H9 (cell line): ENCODE measurements around the gene IRF2. TPM values are rescaled to one million over a fixed set of nuclear protein-coding genes. Genes with fewer than 3 reads are reported as not detected.

ENCODE experiments used
- DNase-seq: peaks from one replicate; pipeline ENCODE4 v3.0.0-alpha.2; 2017
- H2AFZ ChIP-seq: one replicate; pipeline ENCODE4 v1.6.1; 2013; ENCODE audit warnings: mild to moderate bottlenecking, low read length, control low read depth, moderate library complexity
- H2AK5ac ChIP-seq: 2 replicates; pipeline ENCODE4 v1.6.1; 2013; ENCODE audit warnings: low read length, control low read depth, mixed read lengths; ENCODE audit not compliant: insufficient read length
- H2BK120ac ChIP-seq: one replicate; pipeline ENCODE4 v1.6.1; 2013; ENCODE audit warnings: low read depth, mild to moderate bottlenecking, low read length, control low read depth, inconsistent platforms; ENCODE audit not compliant: poor library complexity, severe bottlenecking
- H2BK12ac ChIP-seq: 2 replicates; pipeline ENCODE4 v1.6.1; 2013; ENCODE audit warnings: low read length, control low read depth, mixed read lengths, low read depth; ENCODE audit not compliant: insufficient read length
- H2BK15ac ChIP-seq: 2 replicates; pipeline ENCODE4 v1.6.1; 2013; ENCODE audit warnings: low read depth, low read length, control low read depth
- H2BK20ac ChIP-seq: one replicate; pipeline ENCODE4 v1.6.1; 2013; ENCODE audit warnings: low read depth, mild to moderate bottlenecking, low read length, control low read depth, inconsistent platforms; ENCODE audit not compliant: poor library complexity, severe bottlenecking
- H2BK5ac ChIP-seq: 2 replicates; pipeline ENCODE4 v1.6.1; 2013; ENCODE audit warnings: low read length, control low read depth, mixed read lengths; ENCODE audit not compliant: insufficient read length
- H3K14ac ChIP-seq: 2 replicates; pipeline ENCODE4 v1.6.1; 2013; ENCODE audit warnings: low read length, control low read depth; ENCODE audit not compliant: insufficient read depth
- H3K18ac ChIP-seq: 2 replicates; pipeline ENCODE4 v1.6.1; 2013; ENCODE audit warnings: low read depth, mild to moderate bottlenecking, mixed read lengths, low read length, control low read depth; ENCODE audit not compliant: insufficient read length
- H3K23ac ChIP-seq: 2 replicates; pipeline ENCODE4 v1.6.1; 2013; ENCODE audit warnings: low read length, control low read depth, mixed read lengths, low read depth; ENCODE audit not compliant: insufficient read length
- H3K23me2 ChIP-seq: 2 replicates; pipeline ENCODE4 v1.6.1; 2013; ENCODE audit warnings: low read depth, mild to moderate bottlenecking, mixed read lengths, low read length, control low read depth; ENCODE audit not compliant: insufficient read length, poor library complexity, severe bottlenecking
- H3K27ac ChIP-seq: 2 replicates; pipeline ENCODE4 v1.5.1; 2013; ENCODE audit warnings: low read length, control low read depth, mixed read lengths, low read depth; ENCODE audit not compliant: insufficient read length
- H3K27me3 ChIP-seq: 2 replicates; pipeline ENCODE4 v1.6.1; 2013; ENCODE audit warnings: low read length, control low read depth, inconsistent platforms; ENCODE audit not compliant: insufficient read depth
- H3K4ac ChIP-seq: 2 replicates; pipeline ENCODE4 v1.6.1; 2013; ENCODE audit warnings: low read depth, mild to moderate bottlenecking, control low read depth, inconsistent platforms, low read length, moderate library complexity
- H3K4me1 ChIP-seq: 2 replicates; pipeline ENCODE4 v1.6.1; 2013; ENCODE audit warnings: low read length, control low read depth, inconsistent platforms; ENCODE audit not compliant: insufficient read depth
- H3K4me2 ChIP-seq: 2 replicates; pipeline ENCODE4 v1.6.1; 2013; ENCODE audit warnings: low read length, control low read depth, mixed read lengths; ENCODE audit not compliant: insufficient read length, insufficient read depth
- H3K56ac ChIP-seq: 2 replicates; pipeline ENCODE4 v1.6.1; 2013; ENCODE audit warnings: low read depth, mild to moderate bottlenecking, mixed read lengths, low read length, control low read depth; ENCODE audit not compliant: insufficient read length
- H3K79me1 ChIP-seq: 2 replicates; pipeline ENCODE4 v1.6.1; 2013; ENCODE audit warnings: low read depth, mild to moderate bottlenecking, moderate library complexity, low read length, control low read depth, inconsistent platforms; ENCODE audit not compliant: insufficient read depth, poor library complexity, severe bottlenecking
- H3K79me2 ChIP-seq: 2 replicates; pipeline ENCODE4 v1.6.1; 2013; ENCODE audit warnings: low read length, control low read depth, inconsistent platforms; ENCODE audit not compliant: insufficient read depth
- H3K9ac ChIP-seq: 2 replicates; pipeline ENCODE4 v1.6.1; 2013; ENCODE audit warnings: low read length, control low read depth, mixed read lengths; ENCODE audit not compliant: insufficient read length; ENCODE audit errors: extremely low read depth
- H3K9me3 ChIP-seq: one replicate; pipeline ENCODE4 v1.6.1; 2013; ENCODE audit warnings: low read depth, low read length, inconsistent platforms; ENCODE audit not compliant: control insufficient read depth
- H3T11ph ChIP-seq: one replicate; pipeline ENCODE4 v1.6.1; 2013; ENCODE audit warnings: mild to moderate bottlenecking, low read length, control low read depth, inconsistent platforms
- H4K20me1 ChIP-seq: one replicate; pipeline ENCODE4 v1.6.1; 2013; ENCODE audit not compliant: control insufficient read depth, insufficient read length, insufficient read depth
- H4K5ac ChIP-seq: 2 replicates; pipeline ENCODE4 v1.6.1; 2013; ENCODE audit warnings: low read depth, mild to moderate bottlenecking, mixed read lengths, low read length, control low read depth; ENCODE audit not compliant: insufficient read length
- H4K8ac ChIP-seq: replicated peaks from 2 replicates; pipeline ENCODE4 v1.6.1; 2013; ENCODE audit warnings: low read length, control low read depth, mixed read lengths, low read depth; ENCODE audit not compliant: insufficient read length
- H4K91ac ChIP-seq: 2 replicates; pipeline ENCODE4 v1.6.1; 2013; ENCODE audit warnings: low read depth, mild to moderate bottlenecking, moderate library complexity, mixed read lengths, low read length, control low read depth; ENCODE audit not compliant: insufficient read length
- H3K27ac Mint-ChIP-seq, 3 experiments: 2 replicates in 2 of 3; 3 replicates in 1 of 3; pipeline ENCODE4 v1.8.0; 2020 to 2021; ENCODE audit warnings: mixed read lengths in 3 of 3, mild to moderate bottlenecking in 1 of 3, moderate library complexity in 1 of 3
- H3K27me3 Mint-ChIP-seq: 2 replicates; pipeline ENCODE4 v1.8.0; 2021; ENCODE audit warnings: low read depth, mild to moderate bottlenecking, moderate library complexity, mixed read lengths
- H3K36me3 Mint-ChIP-seq, 3 experiments: 2 replicates in 2 of 3; 3 replicates in 1 of 3; pipeline ENCODE4 v1.8.0; 2020 to 2021; ENCODE audit warnings: low read depth in 3 of 3, mixed read lengths in 3 of 3; ENCODE audit not compliant: insufficient read depth in 1 of 3
- H3K4me1 Mint-ChIP-seq, 2 experiments: 2 replicates each; pipeline ENCODE4 v1.8.0; 2020; ENCODE audit warnings: mixed read lengths in 2 of 2
- H3K4me3 Mint-ChIP-seq, 2 experiments: 2 replicates in 1 of 2; 3 replicates in 1 of 2; pipeline ENCODE4 v1.8.0; 2020 to 2021; ENCODE audit warnings: mild to moderate bottlenecking in 2 of 2, mixed read lengths in 2 of 2, moderate library complexity in 1 of 2
- H3K9me3 Mint-ChIP-seq, 2 experiments: 2 replicates in 1 of 2; 3 replicates in 1 of 2; pipeline ENCODE4 v1.8.0; 2020; ENCODE audit warnings: mild to moderate bottlenecking in 2 of 2, mixed read lengths in 2 of 2, moderate library complexity in 1 of 2
- WGBS: extraction: QIAGEN DNeasy Blood & Tissue Kit; methylation state at CpG from one replicate; pipeline ENCODE4 v1.1.7; 2013; ENCODE audit warnings: missing lambda C conversion rate, low lambda C conversion rate, mixed read lengths; ENCODE audit not compliant: insufficient read length; ENCODE audit errors: extremely low coverage; 5-methylcytosine and 5-hydroxymethylcytosine counted together
- total RNA-seq: library from RNA; stranded (reverse); gene quantifications from 2 replicates; pipeline ENCODE4 v1.2.1, GENCODE V29; 2021
- TF ChIP-seq, protein P1 (sequence below): fragments of 200-600 bp; sonication (generic); conservative IDR thresholded peaks from 3 replicates; pipeline ENCODE4 v1.8.0; 2021; ENCODE audit warnings: antibody characterized with exemption, mild to moderate bottlenecking

IRF2 gene
- total RNA-seq, 1 experiment from 2014 or later = 13.5 TPM

DNA sequence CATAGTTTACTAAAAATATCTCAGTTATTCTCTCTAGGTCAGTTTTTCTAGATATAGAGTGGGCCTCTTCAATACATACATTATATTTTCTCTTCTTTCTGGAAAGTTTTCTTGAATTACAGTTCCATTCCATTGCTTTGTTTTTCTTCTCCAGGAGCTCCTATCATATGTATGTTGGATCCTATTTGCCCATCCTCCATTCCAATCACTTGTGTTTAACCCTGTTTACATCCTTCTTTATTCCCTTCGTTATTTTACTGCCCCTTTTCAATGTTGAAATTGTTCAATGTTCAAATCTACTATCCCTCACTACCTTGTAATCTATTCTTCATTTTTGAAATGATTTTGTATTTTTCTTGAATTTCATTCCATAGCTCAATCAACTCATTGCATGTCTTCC, 97.4 kb downstream of the IRF2 start:
- no peak overlapping the region for H2BK120ac ChIP-seq
- H2AK5ac ChIP-seq = no peak overlapping the region
- H3K79me1 ChIP-seq = no peaks in the 10 kb centered on the region
- no CpG with 5 or more reads among the region's 1 CpG for WGBS
- no peak overlapping the region for H3T11ph ChIP-seq
- H2AFZ ChIP-seq = no peak overlapping the region
- H2BK20ac ChIP-seq = no peak overlapping the region
- H3K4me2 ChIP-seq = no peak overlapping the region
- H2BK12ac ChIP-seq = no peak overlapping the region
- no peaks in the 10 kb centered on the region for H3K79me2 ChIP-seq
- no peak overlapping the region for H3K23ac ChIP-seq
- H3K9me3 ChIP-seq = no peaks in the 10 kb centered on the region
- no peak overlapping the region for H4K5ac ChIP-seq
- H3K4me1 ChIP-seq = no peaks in the 10 kb centered on the region; the same call in 1 of the 2 replicates
- peaks cover 20 to 23% of the 10 kb centered on the region in 2 experiments for H3K4me1 Mint-ChIP-seq
- no peak overlapping the region for H3K9ac ChIP-seq
- H3K18ac ChIP-seq = no peak overlapping the region
- no peak overlapping the region for H2BK15ac ChIP-seq
- H3K27ac ChIP-seq = no peak overlapping the region
- no peaks in the 10 kb centered on the region for H3K27me3 ChIP-seq
- no peak for DNase-seq
- H2BK5ac ChIP-seq = no peak overlapping the region
- H3K27me3 Mint-ChIP-seq = no peaks in the 10 kb centered on the region
- no peak overlapping the region for H3K4ac ChIP-seq
- no peak overlapping the region for H3K4me3 Mint-ChIP-seq
- H3K9me3 Mint-ChIP-seq = peaks cover 2 to 11% of the 10 kb centered on the region in 2 experiments
- H4K8ac ChIP-seq = no peak overlapping the region
- H3K14ac ChIP-seq = no peak overlapping the region
- no peaks in the 10 kb centered on the region for H4K20me1 ChIP-seq
- no peak overlapping the region for H3K27ac Mint-ChIP-seq
- no peak overlapping the region for H4K91ac ChIP-seq
- TF ChIP-seq, protein P1, sequence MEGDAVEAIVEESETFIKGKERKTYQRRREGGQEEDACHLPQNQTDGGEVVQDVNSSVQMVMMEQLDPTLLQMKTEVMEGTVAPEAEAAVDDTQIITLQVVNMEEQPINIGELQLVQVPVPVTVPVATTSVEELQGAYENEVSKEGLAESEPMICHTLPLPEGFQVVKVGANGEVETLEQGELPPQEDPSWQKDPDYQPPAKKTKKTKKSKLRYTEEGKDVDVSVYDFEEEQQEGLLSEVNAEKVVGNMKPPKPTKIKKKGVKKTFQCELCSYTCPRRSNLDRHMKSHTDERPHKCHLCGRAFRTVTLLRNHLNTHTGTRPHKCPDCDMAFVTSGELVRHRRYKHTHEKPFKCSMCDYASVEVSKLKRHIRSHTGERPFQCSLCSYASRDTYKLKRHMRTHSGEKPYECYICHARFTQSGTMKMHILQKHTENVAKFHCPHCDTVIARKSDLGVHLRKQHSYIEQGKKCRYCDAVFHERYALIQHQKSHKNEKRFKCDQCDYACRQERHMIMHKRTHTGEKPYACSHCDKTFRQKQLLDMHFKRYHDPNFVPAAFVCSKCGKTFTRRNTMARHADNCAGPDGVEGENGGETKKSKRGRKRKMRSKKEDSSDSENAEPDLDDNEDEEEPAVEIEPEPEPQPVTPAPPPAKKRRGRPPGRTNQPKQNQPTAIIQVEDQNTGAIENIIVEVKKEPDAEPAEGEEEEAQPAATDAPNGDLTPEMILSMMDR = no peak
- no peaks in the 10 kb centered on the region for H3K23me2 ChIP-seq
- H3K56ac ChIP-seq = no peak overlapping the region
- H3K36me3 Mint-ChIP-seq = peaks cover 0 to 19% (median 3%) of the 10 kb centered on the region in 3 experiments; a peak in 4 of 7 replicates
